ENCODE results near the gene SRSF8. TPM values are rescaled to one million over a fixed set of nuclear protein-coding genes. Genes with fewer than 3 reads are reported as not detected.

Gene SRSF8
- total RNA-seq, 1 experiment from 2014 or later, result 25.1 TPM

GRCh38 chr11:95086151-95086550 is 19.4 kb downstream of the SRSF8 start:
- peaks cover 22 to 24% of the 10 kb centered on the region in 2 experiments for H3K4me1 Mint-ChIP-seq
- Histone ChIP-seq H2BK120ac (ENCODE audit: low read depth, low read length, poor library complexity, severe bottlenecking) (no peak overlapping the region), H3K4ac (ENCODE audit: low read depth, low read length) (no peak overlapping the region), H3K27ac (ENCODE audit: insufficient read length, low read depth, low read length) (no peak overlapping the region), H3K9me3 (ENCODE audit: control insufficient read depth, low read depth, low read length) (no peaks in the 10 kb centered on the region), H2BK5ac (ENCODE audit: insufficient read length, low read length) (no peak overlapping the region), H2AFZ (ENCODE audit: low read length) (no peak overlapping the region), H2BK12ac (ENCODE audit: insufficient read length, low read depth, low read length) (no peak overlapping the region), H3K4me2 (ENCODE audit: insufficient read depth, insufficient read length, low read length) (no peak overlapping the region), H3K14ac (ENCODE audit: insufficient read depth, low read length) (no peak overlapping the region), H2BK20ac (ENCODE audit: low read depth, low read length, poor library complexity, severe bottlenecking) (no peak overlapping the region), H4K5ac (ENCODE audit: insufficient read length, low read depth, low read length) (no peak overlapping the region), H3K4me1 (ENCODE audit: insufficient read depth, low read length) (peaks cover 3% of the 10 kb centered on the region; the same call in 1 of the 2 replicates), H3K27me3 (ENCODE audit: insufficient read depth, low read length) (peaks cover 8% of the 10 kb centered on the region; the same call in 1 of the 2 replicates), H3T11ph (ENCODE audit: low read length) (no peak overlapping the region), H3K18ac (ENCODE audit: insufficient read length, low read depth, low read length) (no peak overlapping the region), H4K8ac (replicated peaks; ENCODE audit: insufficient read length, low read depth, low read length) (no peak overlapping the region), H3K79me2 (ENCODE audit: insufficient read depth, low read length) (no peaks in the 10 kb centered on the region), H4K20me1 (ENCODE audit: control insufficient read depth, insufficient read depth, insufficient read length) (no peaks in the 10 kb centered on the region), H4K91ac (ENCODE audit: insufficient read length, low read depth, low read length) (no peak overlapping the region), H2BK15ac (ENCODE audit: low read depth, low read length) (no peak overlapping the region), H3K9ac (ENCODE audit: extremely low read depth, insufficient read length, low read length) (no peak overlapping the region), H3K23me2 (ENCODE audit: insufficient read length, low read depth, low read length, poor library complexity, severe bottlenecking) (peaks cover 8% of the 10 kb centered on the region), H3K23ac (ENCODE audit: insufficient read length, low read depth, low read length) (no peak overlapping the region), H2AK5ac (ENCODE audit: insufficient read length, low read length) (no peak overlapping the region), H3K79me1 (ENCODE audit: insufficient read depth, low read depth, low read length, poor library complexity, severe bottlenecking) (no peaks in the 10 kb centered on the region), H3K56ac (ENCODE audit: insufficient read length, low read depth, low read length) (no peak overlapping the region)
- no CpG with 5 or more reads among the region's 2 CpGs for WGBS (ENCODE audit: extremely low coverage, insufficient read length, low lambda C conversion rate)
- H3K36me3 Mint-ChIP-seq (ENCODE audit: insufficient read depth in 1 of 3, low read depth in 3 of 3), result no peaks in the 10 kb centered on the region; a peak in 1 of 7 replicates
- no peak for DNase-seq
- H3K27me3 Mint-ChIP-seq (ENCODE audit: low read depth), result peaks cover 53% of the 10 kb centered on the region
- H3K4me3 Mint-ChIP-seq, result no peak overlapping the region
- no peaks in the 10 kb centered on the region for H3K9me3 Mint-ChIP-seq
- peak overlapping the region in 1 of 3 experiments; percentile 53; a peak in 2 of 7 replicates for H3K27ac Mint-ChIP-seq
- TF ChIP-seq, protein P1, sequence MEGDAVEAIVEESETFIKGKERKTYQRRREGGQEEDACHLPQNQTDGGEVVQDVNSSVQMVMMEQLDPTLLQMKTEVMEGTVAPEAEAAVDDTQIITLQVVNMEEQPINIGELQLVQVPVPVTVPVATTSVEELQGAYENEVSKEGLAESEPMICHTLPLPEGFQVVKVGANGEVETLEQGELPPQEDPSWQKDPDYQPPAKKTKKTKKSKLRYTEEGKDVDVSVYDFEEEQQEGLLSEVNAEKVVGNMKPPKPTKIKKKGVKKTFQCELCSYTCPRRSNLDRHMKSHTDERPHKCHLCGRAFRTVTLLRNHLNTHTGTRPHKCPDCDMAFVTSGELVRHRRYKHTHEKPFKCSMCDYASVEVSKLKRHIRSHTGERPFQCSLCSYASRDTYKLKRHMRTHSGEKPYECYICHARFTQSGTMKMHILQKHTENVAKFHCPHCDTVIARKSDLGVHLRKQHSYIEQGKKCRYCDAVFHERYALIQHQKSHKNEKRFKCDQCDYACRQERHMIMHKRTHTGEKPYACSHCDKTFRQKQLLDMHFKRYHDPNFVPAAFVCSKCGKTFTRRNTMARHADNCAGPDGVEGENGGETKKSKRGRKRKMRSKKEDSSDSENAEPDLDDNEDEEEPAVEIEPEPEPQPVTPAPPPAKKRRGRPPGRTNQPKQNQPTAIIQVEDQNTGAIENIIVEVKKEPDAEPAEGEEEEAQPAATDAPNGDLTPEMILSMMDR (conservative IDR thresholded peaks at IDR 0.05), result no peak
